Urothelium cell line (cell line): ENCODE data around the gene MAFB.
"Not testable (repeated sequence)": the region's sequence is repeated elsewhere in the genome, so short reads cannot be mapped to it uniquely, and the experiment has no call there.

Experiments
- DNase-seq: peaks from one replicate; pipeline ENCODE4 v3.0.0; 2011; ENCODE audit warnings: low spot score, mixed read lengths
- FAIRE-seq: peaks from 2 replicates; lab custom pipeline; 2011; peaks lifted over from hg19 to GRCh38; lab: Jason Lieb, UNC

The MAFB gene

GRCh38 chr20:40689100-40689942 is at the start of gene MAFB:
MAFB (minus strand) TSS chr20:40689236; CDS start chr20:40688850, 386 bp downstream.
- no peak for FAIRE-seq
- DNase-seq = no peak

- not testable (repeated sequence) for DNase-seq, FAIRE-seq
These were observed 47.4 kb upstream of the MAFB start for GRCh38 chr20:40736468-40736867.

GRCh38 chr20:40728996-40729395 is 40.0 kb upstream of the MAFB start:
- FAIRE-seq (no peak), DNase-seq (no peak)

- FAIRE-seq = no peak
- no peak for DNase-seq
These were observed 39.4 kb upstream of the MAFB start for GRCh38 chr20:40728470-40728869.

GRCh38 chr20:40727960-40728359 is 38.9 kb upstream of the MAFB start:
- no peak for FAIRE-seq
- DNase-seq = no peak

GRCh38 chr20:40726776-40727175 is 37.7 kb upstream of the MAFB start:
- FAIRE-seq = no peak
- DNase-seq = no peak

- FAIRE-seq (peak; percentile 44), DNase-seq (no peak)
These were observed 35.5 kb upstream of the MAFB start for GRCh38 chr20:40724566-40724965.

- FAIRE-seq = no peak
- no peak for DNase-seq
These were observed 31.8 kb upstream of the MAFB start for GRCh38 chr20:40720826-40721225.

GRCh38 chr20:40720099-40720498 is 31.1 kb upstream of the MAFB start:
- FAIRE-seq (no peak), DNase-seq (no peak)

- no peak for FAIRE-seq
- no peak for DNase-seq
These were observed 30.1 kb upstream of the MAFB start for GRCh38 chr20:40718982-40719729.

GRCh38 chr20:40718214-40718977 is 29.4 kb upstream of the MAFB start:
- no peak for DNase-seq
- no peak for FAIRE-seq

- DNase-seq = no peak
- FAIRE-seq = no peak
These were observed 28.4 kb upstream of the MAFB start for GRCh38 chr20:40717343-40717865.

- FAIRE-seq = no peak
- no peak for DNase-seq
These were observed 26.5 kb upstream of the MAFB start for GRCh38 chr20:40715491-40715890.

- FAIRE-seq (no peak), DNase-seq (no peak)
These were observed 25.9 kb upstream of the MAFB start for GRCh38 chr20:40714916-40715315.

- no peak for DNase-seq
- no peak for FAIRE-seq
These were observed 25.1 kb upstream of the MAFB start for GRCh38 chr20:40714109-40714508.

GRCh38 chr20:40713508-40713907 is 24.5 kb upstream of the MAFB start:
- no peak for FAIRE-seq
- DNase-seq = no peak

- DNase-seq (no peak), FAIRE-seq (no peak)
These were observed 22.0 kb upstream of the MAFB start for GRCh38 chr20:40711079-40711478.

GRCh38 chr20:40710603-40711002 is 21.6 kb upstream of the MAFB start:
- DNase-seq (no peak), FAIRE-seq (no peak)

GRCh38 chr20:40706977-40707582 is 18.0 kb upstream of the MAFB start:
- no peak for DNase-seq
- no peak for FAIRE-seq

GRCh38 chr20:40705413-40705812 is 16.4 kb upstream of the MAFB start:
- no peak for DNase-seq
- no peak for FAIRE-seq

- FAIRE-seq = no peak
These were observed 15.8 kb upstream of the MAFB start for GRCh38 chr20:40704828-40705227.

More at GRCh38 chr20:40704828-40705227, 15.8 kb upstream of the MAFB start:
- DNase-seq = no peak
